ENCODE data around the gene RBP7. TPM values are rescaled to one million over a fixed set of nuclear protein-coding genes. Genes with fewer than 3 reads are reported as not detected.
A peak's percentile ranks its signal among the peaks of the same experiment; 100 is the strongest.

RBP7 gene
- total RNA-seq, 1 experiment from 2014 or later: 28.9 TPM

GRCh38 chr1:10064416-10065343 is 67.7 kb downstream of the RBP7 start:
- peaks cover 8% of the 10 kb centered on the region; the same call in 1 of the 2 replicates for H3K4me1 ChIP-seq (ENCODE audit: control insufficient read depth, insufficient read depth, low read length)
- no peaks in the 10 kb centered on the region for H3K9me3 ChIP-seq (ENCODE audit: control insufficient read depth, insufficient read depth, low read depth, low read length)
- H3K27ac ChIP-seq (ENCODE audit: low read length): no peak overlapping the region
- H3K4me3 ChIP-seq (ENCODE audit: low read depth in 2 of 2, low read length in 2 of 2): no peak overlapping the region
- BruUV-seq (replicated peaks): no TSS peak
- intact Hi-C loops (cut with micrococcal nuclease; ENCODE audit: unreplicated experiment): no loop called here
- DNase-seq (ENCODE audit: low read depth, low spot score): no peak
- H3K27me3 ChIP-seq (ENCODE audit: control insufficient read depth, insufficient read depth, low read length): no peaks in the 10 kb centered on the region
- no peak; the same call in 1 of the 2 replicates for ATAC-seq
- ChIA-PET POLR2A (no interaction called here), CTCF (interaction anchor here (0.7 kb wide), 1 partner anchor 187 kb away, joined by 3 read pairs; no protein-coding TSS in a partner anchor)
- no peaks in the 10 kb centered on the region for H3K36me3 ChIP-seq (ENCODE audit: control insufficient read depth, insufficient read depth, low read length)
- in situ Hi-C loops (cut with HindIII; ENCODE audit: low pct_unique_long_range_greater_than_20kb, low sequenced_read_pairs): no loop called here
- TF ChIP-seq SIN3A (IDR thresholded peaks at IDR 0.05; ENCODE audit: borderline replicate concordance, insufficient read depth, low read depth, low read length): no peak
- TF ChIP-seq POLR2AphosphoS5 (IDR thresholded peaks at IDR 0.05; ENCODE audit: low read depth, low read length): no peak
- no peak for TF ChIP-seq CTCF (IDR thresholded peaks at IDR 0.05)
- no peak for TF ChIP-seq REST (IDR thresholded peaks at IDR 0.05; ENCODE audit: insufficient read depth in 1 of 2, low read depth in 2 of 2, low read length in 1 of 2)
- no peak for TF ChIP-seq TCF7L2 (IDR thresholded peaks at IDR 0.05; ENCODE audit: low read depth, low read length)

GRCh38 chr1:10065344-10065685 is 68.3 kb downstream of the RBP7 start:
- Histone ChIP-seq H3K9me3 (ENCODE audit: control insufficient read depth, insufficient read depth, low read depth, low read length) (no peaks in the 10 kb centered on the region), H3K4me3 (ENCODE audit: low read depth in 2 of 2, low read length in 2 of 2) (no peak overlapping the region), H3K27ac (ENCODE audit: low read length) (peak overlapping the region; percentile 57; the same call in 1 of the 2 replicates), H3K36me3 (ENCODE audit: control insufficient read depth, insufficient read depth, low read length) (no peaks in the 10 kb centered on the region), H3K27me3 (ENCODE audit: control insufficient read depth, insufficient read depth, low read length) (no peaks in the 10 kb centered on the region), H3K4me1 (ENCODE audit: control insufficient read depth, insufficient read depth, low read length) (peaks cover 8% of the 10 kb centered on the region; the same call in 1 of the 2 replicates)
- TF ChIP-seq REST (IDR thresholded peaks at IDR 0.05; ENCODE audit: insufficient read depth in 1 of 2, low read depth in 2 of 2, low read length in 1 of 2): no peak
- TF ChIP-seq SIN3A (IDR thresholded peaks at IDR 0.05; ENCODE audit: borderline replicate concordance, insufficient read depth, low read depth, low read length): no peak
- TF ChIP-seq TCF7L2 (IDR thresholded peaks at IDR 0.05; ENCODE audit: low read depth, low read length): no peak
- no peak for TF ChIP-seq CTCF (IDR thresholded peaks at IDR 0.05)
- no peak for TF ChIP-seq POLR2AphosphoS5 (IDR thresholded peaks at IDR 0.05; ENCODE audit: low read depth, low read length)
- ATAC-seq: peak; percentile 77
- ChIA-PET CTCF (no interaction called here), POLR2A (no interaction called here)
- in situ Hi-C loops (cut with HindIII; ENCODE audit: low pct_unique_long_range_greater_than_20kb, low sequenced_read_pairs): no loop called here
- BruUV-seq (replicated peaks): no TSS peak
- no peak for DNase-seq (ENCODE audit: low read depth, low spot score)
- intact Hi-C loops (cut with micrococcal nuclease; ENCODE audit: unreplicated experiment): no loop called here

Data from Panc1 (cell line).